ENCODE data around the gene NDFIP1.

- TF ChIP-seq CTCF (IDR thresholded peaks at IDR 0.05 in 2 of 3, conservative IDR thresholded peaks at IDR 0.05 in 1 of 3; ENCODE audit: control insufficient read depth in 2 of 3, extremely low read depth in 1 of 3, insufficient read depth in 1 of 3, low read depth in 3 of 3, low read length in 3 of 3) (no peak), SUZ12 (IDR thresholded peaks at IDR 0.05; ENCODE audit: unreplicated experiment) (no peak), YY1 (IDR thresholded peaks at IDR 0.05; ENCODE audit: low read depth, low read length) (no peak), NFXL1 (IDR thresholded peaks at IDR 0.05; ENCODE audit: borderline replicate concordance) (no peak), ZSCAN29 (IDR thresholded peaks at IDR 0.05) (no peak), E2F4 (IDR thresholded peaks at IDR 0.05; ENCODE audit: low read depth, low read length) (no peak)
Observed at GRCh38 chr5:142179776-142180387, 71.3 kb downstream of the NDFIP1 start.

Data from GM12878 (cell line).